ENCODE measurements around the gene ANKRD63.

ANKRD63 gene

GRCh38 chr15:40258544-40258943, 24.3 kb downstream of the ANKRD63 start:
- DNase-seq (ENCODE audit: low read depth in 1 of 2, low spot score in 1 of 2) = no peak

- no peak for DNase-seq (ENCODE audit: low read depth in 1 of 2, low spot score in 1 of 2)
These were observed 25.0 kb downstream of the ANKRD63 start for GRCh38 chr15:40257656-40258450.

GRCh38 chr15:40256638-40257235, 26.1 kb downstream of the ANKRD63 start:
- DNase-seq (ENCODE audit: low read depth in 1 of 2, low spot score in 1 of 2) = no peak

- no peak for DNase-seq (ENCODE audit: low read depth in 1 of 2, low spot score in 1 of 2)
These were observed 27.8 kb downstream of the ANKRD63 start for GRCh38 chr15:40255033-40255432.

- no peak for DNase-seq (ENCODE audit: low read depth in 1 of 2, low spot score in 1 of 2)
These were observed 28.4 kb downstream of the ANKRD63 start for GRCh38 chr15:40254452-40254851.

GRCh38 chr15:40253167-40253790, 29.6 kb downstream of the ANKRD63 start:
- DNase-seq (ENCODE audit: low read depth in 1 of 2, low spot score in 1 of 2) = no peak

- no peak for DNase-seq (ENCODE audit: low read depth in 1 of 2, low spot score in 1 of 2)
These were observed 30.3 kb downstream of the ANKRD63 start for GRCh38 chr15:40252438-40253166.

- no peak for DNase-seq (ENCODE audit: low read depth in 1 of 2, low spot score in 1 of 2)
These were observed 30.8 kb downstream of the ANKRD63 start for GRCh38 chr15:40252141-40252437.

- DNase-seq (ENCODE audit: low read depth in 1 of 2, low spot score in 1 of 2) = no peak
These were observed 31.3 kb downstream of the ANKRD63 start for GRCh38 chr15:40251486-40252140.

GRCh38 chr15:40250771-40251483, 31.9 kb downstream of the ANKRD63 start:
- no peak for DNase-seq (ENCODE audit: low read depth in 1 of 2, low spot score in 1 of 2)

GRCh38 chr15:40250304-40250656, 32.6 kb downstream of the ANKRD63 start:
- DNase-seq (ENCODE audit: low read depth in 1 of 2, low spot score in 1 of 2) = no peak

GRCh38 chr15:40249477-40250303, 33.2 kb downstream of the ANKRD63 start:
- no peak for DNase-seq (ENCODE audit: low read depth in 1 of 2, low spot score in 1 of 2)

GRCh38 chr15:40248006-40248783, 34.7 kb downstream of the ANKRD63 start:
- DNase-seq (ENCODE audit: low read depth in 1 of 2, low spot score in 1 of 2) = no peak

- no peak for DNase-seq (ENCODE audit: low read depth in 1 of 2, low spot score in 1 of 2)
These were observed 35.4 kb downstream of the ANKRD63 start for GRCh38 chr15:40247406-40247971.

GRCh38 chr15:40246496-40247280, 36.2 kb downstream of the ANKRD63 start:
- no peak for DNase-seq (ENCODE audit: low read depth in 1 of 2, low spot score in 1 of 2)

GRCh38 chr15:40245666-40246450, 37.0 kb downstream of the ANKRD63 start:
- DNase-seq (ENCODE audit: low read depth in 1 of 2, low spot score in 1 of 2) = no peak

GRCh38 chr15:40244961-40245523, 37.8 kb downstream of the ANKRD63 start:
- DNase-seq (ENCODE audit: low read depth in 1 of 2, low spot score in 1 of 2) = no peak
